GM12874 (cell line): ENCODE results near the gene CNFN.

Source experiments
- TF ChIP-seq, protein P1 (sequence below): IDR thresholded peaks from 2 replicates; pipeline ENCODE4 v1.5.1; 2011; ENCODE audit warnings: low read depth, mild to moderate bottlenecking, control low read depth, low read length, moderate library complexity; ENCODE audit not compliant: insufficient read depth

The CNFN gene

DNA sequence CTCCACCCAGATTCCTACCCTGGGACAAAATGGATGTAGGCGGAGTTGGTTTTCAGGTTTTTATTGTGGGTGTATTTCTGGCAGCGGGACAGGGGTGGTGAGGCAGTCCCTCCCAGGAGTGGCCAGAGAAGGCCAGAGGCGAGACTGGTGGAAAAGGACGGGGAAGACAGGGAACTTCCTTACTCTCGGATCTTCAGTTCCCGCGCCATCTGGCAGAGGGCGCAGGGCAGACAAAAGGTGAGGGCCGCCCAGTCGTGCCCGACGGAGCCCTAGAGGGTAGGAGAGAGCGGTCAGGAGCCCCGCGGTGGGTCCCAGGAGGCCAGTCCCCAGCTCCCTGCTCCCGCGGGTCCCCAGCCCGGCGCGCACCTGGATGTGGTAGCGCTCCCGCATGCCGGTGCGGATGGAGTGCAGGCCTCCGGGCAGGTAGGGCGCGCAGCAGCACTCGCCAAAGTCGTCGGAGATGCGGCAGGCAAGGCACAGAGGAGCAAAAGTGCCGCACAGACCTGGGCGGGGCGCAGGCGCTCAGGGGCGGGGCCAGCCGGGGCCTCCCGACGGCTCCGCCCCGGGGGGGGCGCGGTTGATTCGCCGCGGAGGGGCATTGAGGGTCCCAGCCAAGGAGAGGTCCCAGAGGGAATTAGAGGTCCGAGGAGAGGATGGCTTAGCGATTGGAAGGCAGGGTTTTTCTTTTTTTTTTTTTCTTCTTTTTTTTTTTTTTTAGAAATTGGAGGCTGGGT lies 3.0 kb downstream of the CNFN start:
- TF ChIP-seq, protein P1, sequence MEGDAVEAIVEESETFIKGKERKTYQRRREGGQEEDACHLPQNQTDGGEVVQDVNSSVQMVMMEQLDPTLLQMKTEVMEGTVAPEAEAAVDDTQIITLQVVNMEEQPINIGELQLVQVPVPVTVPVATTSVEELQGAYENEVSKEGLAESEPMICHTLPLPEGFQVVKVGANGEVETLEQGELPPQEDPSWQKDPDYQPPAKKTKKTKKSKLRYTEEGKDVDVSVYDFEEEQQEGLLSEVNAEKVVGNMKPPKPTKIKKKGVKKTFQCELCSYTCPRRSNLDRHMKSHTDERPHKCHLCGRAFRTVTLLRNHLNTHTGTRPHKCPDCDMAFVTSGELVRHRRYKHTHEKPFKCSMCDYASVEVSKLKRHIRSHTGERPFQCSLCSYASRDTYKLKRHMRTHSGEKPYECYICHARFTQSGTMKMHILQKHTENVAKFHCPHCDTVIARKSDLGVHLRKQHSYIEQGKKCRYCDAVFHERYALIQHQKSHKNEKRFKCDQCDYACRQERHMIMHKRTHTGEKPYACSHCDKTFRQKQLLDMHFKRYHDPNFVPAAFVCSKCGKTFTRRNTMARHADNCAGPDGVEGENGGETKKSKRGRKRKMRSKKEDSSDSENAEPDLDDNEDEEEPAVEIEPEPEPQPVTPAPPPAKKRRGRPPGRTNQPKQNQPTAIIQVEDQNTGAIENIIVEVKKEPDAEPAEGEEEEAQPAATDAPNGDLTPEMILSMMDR: peak; percentile 59

DNA sequence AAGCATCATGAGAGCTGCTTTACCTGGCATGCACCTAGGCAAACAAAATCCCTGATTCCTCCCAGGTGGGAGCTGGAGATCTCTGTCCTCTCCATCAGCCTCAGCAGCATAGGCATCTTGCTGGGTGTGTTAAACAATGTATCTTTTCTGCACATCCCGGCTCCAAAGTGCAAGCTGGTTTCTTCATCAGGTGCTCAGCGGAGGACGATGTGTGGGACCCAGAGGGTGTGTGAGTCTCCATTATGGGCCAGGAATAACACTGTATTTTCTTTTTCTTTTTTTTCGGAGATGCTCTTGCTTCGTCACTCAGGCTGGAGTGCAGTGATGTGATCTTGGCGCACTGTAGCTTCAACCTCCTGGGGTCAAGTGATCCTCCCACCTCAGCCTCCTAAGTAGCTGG lies 9.9 kb downstream of the CNFN start:
- TF ChIP-seq, protein P1: no peak

DNA sequence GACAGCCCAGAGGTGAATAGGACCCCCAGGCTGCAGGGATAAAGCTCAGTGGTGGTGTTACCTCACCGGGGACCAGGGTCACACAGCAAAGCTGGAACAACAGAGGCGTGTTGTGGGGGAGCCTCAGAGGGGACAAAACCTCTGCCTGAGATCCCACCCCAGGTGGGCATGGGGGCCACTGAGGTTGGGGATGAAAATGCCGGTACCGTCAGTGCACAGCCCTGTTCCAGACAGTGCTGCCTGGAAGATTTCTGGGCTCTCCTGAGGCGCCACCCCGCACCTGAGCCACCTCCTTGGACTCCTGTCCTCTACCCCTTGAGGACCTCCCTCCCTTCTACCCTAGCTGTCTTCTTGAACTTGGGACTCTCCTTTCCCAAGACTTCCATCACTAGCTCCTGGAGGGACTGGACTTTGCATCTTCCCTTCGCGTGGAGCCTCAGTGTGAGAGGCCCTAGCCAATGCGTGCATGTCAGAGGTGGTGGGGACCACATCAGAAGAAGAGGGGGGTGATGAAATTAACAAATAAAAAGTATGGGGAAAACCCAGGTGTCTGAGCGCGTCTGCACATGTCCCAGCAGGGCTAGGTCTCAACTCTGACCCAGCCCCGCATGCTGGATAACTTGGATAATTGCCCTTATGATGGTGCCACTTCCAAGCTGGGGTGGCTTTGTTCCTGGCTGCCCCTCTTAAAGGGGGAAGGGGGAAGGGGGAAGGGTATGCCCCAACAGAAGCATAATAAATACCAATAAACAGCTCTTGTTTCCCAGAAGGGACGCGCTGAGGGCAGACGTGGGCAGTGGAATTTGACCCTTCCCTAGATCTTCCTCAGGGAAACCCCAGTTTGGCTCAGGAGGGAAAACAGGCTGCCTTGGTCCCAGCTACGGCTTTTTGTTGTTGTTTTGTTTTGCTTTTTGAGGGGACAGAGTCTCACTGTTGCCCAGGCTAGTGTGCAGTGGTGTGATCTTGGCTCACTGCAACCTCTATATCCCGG lies 11.6 kb downstream of the CNFN start:
- TF ChIP-seq, protein P1: no peak

DNA sequence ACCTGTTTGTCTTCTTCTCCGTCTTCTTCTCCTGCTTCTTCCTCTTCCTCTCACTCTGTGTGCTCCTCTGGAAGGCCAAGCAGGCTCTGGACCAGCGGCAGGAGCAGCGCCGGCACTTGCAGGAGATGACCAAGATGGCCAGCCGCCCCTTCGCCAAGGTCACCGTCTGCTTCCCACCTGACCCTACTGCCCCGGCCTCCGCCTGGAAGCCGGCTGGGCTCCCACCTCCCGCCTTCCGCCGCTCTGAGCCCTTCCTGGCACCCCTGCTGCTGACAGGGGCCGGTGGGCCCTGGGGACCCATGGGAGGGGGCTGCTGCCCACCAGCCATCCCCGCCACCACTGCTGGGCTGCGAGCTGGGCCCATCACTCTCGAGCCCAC lies 13.9 kb downstream of the CNFN start:
- TF ChIP-seq, protein P1: no peak

DNA sequence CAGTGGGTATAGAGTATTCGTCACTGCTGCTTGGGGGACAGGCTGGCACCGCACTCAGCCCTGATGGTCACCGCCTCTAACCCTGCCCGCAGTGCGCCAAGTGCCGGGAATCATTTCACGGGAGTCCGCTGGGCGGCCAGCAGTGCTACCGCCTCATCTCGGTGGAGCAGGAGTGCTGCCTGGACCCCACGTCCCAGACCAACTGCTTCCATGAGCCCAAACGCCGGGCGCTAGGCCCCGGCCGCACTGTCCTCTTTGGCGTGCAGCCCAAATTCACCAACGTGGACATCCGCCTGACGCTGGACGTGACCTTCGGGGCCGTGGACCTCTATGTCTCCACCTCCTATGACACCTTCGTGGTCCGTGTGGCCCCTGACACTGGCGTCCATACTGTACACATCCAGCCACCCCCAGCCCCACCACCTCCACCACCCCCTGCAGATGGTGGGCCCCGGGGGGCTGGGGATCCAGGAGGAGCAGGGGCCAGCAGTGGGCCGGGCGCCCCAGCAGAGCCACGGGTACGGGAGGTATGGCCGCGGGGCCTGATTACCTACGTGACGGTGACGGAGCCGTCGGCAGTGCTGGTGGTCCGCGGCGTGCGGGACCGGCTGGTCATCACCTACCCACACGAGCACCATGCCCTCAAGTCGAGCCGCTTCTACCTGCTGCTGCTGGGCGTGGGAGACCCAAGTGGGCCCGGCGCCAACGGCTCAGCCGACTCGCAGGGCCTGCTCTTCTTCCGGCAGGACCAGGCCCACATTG lies 14.5 kb downstream of the CNFN start:
- TF ChIP-seq, protein P1: no peak

DNA sequence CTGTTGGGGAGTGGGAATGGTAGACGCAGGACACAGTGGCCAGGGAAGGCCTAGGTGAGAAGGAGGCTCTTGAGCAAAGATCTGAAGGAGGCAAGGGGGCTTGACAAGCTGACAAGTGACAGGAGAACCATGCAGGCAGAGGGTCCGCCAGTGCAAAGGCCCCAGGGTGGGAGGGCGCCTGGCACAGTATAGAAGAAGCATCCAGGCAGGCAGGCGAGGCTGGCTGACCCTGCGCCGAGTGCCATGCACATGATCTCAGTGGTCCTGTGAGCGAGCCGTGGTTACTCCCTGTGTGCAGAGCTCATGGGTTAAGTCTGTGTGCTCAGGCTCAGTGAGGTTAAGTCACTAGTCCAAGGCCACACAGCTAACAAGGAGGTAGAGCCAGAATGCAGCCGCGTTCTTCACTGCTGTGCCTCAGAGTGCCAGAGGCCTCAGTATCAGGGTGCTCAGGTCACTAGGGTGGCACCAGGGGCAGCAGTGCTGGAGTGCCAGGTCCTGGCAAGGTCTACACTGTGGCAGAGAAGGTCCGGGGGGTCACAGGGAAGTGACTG lies 15.2 kb downstream of the CNFN start:
- TF ChIP-seq, protein P1: no peak
